ENCODE data around the gene CNTD1.

Gene CNTD1

DNA sequence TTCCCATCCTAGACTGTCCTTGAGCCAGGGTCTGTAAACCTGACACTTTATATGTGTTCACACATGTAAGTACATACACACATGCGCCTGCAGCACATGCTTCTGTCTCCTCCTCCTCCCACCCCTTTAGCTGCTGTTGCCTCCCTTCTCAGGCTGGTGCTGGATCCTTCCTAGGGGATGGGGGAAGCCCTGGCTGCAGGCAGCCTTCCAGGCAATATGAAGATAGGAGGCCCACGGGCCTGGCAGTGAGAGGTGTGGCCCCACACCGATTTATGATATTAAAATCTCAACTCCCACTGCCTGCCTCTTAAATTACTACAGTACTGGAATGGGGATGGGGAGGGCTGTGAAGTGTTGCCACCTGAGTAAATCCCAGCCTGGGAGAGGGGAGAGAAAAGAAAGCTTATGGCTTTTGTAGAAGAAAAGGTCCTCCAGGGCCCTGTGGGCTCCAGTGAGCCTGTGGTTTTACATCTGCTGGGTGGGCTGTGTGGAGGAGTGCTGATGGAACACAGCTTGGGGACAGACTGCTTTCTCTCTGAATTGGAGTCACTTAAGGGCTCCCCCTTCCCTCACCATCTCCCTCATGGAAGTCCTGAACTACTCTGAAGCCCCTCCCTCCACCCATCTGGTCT is 19.2 kb upstream of the CNTD1 start:
- no peak for DNase-seq (ENCODE audit: low spot score)

GRCh38 chr17:42779936-42780850 is 18.5 kb upstream of the CNTD1 start, which contains the start of gene WNK4:
TSS of gene WNK4 (plus strand) at chr17:42780610. CDS start at chr17:42780699, 89 bp downstream.
- DNase-seq (ENCODE audit: low spot score), result peak; percentile 52

GRCh38 chr17:42780851-42781638 is 17.6 kb upstream of the CNTD1 start:
- DNase-seq (ENCODE audit: low spot score), result no peak

- DNase-seq (ENCODE audit: low spot score), result no peak
These were observed 17.0 kb upstream of the CNTD1 start for GRCh38 chr17:42781639-42782165.

GRCh38 chr17:42782166-42783061 is 16.2 kb upstream of the CNTD1 start:
- no peak for DNase-seq (ENCODE audit: low spot score)

GRCh38 chr17:42783062-42783790 is 15.4 kb upstream of the CNTD1 start:
- DNase-seq (ENCODE audit: low spot score), result no peak

- DNase-seq (ENCODE audit: low spot score), result no peak
These were observed 14.9 kb upstream of the CNTD1 start for GRCh38 chr17:42783791-42784138.

- DNase-seq (ENCODE audit: low spot score), result no peak
These were observed 14.3 kb upstream of the CNTD1 start for GRCh38 chr17:42784409-42784808.

DNA sequence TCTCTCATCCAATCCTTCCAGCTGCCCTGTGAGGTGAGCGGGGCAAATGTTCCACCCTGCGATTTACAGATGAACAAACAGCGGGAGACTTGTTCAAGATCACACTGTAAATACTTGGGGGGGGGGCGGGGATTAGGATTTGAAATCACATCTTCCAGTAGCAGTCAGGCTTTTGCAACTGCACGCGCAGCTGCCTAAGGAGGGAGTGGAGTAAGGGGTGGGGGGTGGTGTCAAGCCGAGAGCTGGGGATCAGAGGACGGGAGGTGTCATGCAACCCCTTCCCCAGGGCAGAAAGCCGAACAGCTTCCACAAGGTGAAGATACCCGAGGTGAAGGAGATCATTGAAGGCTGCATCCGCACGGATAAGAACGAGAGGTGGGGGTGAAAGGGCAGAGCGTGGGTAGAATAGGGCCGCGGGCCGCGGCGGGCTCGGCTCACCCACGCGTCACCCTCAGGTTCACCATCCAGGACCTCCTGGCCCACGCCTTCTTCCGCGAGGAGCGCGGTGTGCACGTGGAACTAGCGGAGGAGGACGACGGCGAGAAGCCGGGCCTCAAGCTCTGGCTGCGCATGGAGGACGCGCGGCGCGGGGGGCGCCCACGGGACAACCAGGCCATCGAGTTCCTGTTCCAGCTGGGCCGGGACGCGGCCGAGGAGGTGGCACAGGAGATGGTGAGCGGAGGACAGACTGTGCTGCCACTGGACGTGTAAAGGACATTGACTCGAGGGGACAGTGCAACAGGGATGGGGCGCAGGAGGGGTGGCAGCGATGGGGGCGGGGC is 13.7 kb upstream of the CNTD1 start:
- DNase-seq (ENCODE audit: low spot score), result no peak

DNA sequence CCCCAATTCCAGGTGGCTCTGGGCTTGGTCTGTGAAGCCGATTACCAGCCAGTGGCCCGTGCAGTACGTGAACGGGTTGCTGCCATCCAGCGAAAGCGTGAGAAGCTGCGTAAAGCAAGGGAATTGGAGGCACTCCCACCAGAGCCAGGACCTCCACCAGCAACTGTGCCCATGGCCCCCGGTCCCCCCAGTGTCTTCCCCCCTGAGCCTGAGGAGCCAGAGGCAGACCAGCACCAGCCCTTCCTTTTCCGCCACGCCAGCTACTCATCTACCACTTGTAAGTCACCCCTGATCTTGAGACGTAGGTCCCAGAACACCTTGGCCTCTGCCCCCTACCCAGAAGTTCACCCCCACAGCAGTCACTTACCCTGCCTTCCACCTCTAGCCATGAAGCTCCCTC is 11.4 kb upstream of the CNTD1 start:
- DNase-seq (ENCODE audit: low spot score), result no peak

GRCh38 chr17:42791948-42792347 is 6.7 kb upstream of the CNTD1 start:
- DNase-seq (ENCODE audit: low spot score), result no peak

DNA sequence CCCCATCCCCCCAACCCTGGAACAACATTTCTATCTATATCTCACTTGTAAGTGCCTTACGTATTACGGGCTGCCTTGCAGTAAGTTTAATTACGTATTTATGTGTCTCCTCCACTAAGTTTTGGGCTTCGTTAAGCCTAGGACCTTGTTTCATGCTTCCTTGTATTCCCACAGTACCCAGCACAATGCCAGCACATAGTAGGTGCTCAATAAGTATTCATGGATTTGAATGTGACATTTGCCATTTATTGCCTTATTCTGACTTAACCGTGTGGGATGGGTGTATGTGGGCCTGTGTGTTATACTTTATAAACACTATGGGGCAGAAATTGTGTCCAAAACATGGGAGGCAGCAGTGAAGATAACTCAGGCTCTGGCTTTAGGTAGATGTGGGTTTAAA is 6.1 kb upstream of the CNTD1 start:
- no peak for DNase-seq (ENCODE audit: low spot score)

- no peak for DNase-seq (ENCODE audit: low spot score)
These were observed 3.6 kb upstream of the CNTD1 start for GRCh38 chr17:42795061-42795460.

DNA sequence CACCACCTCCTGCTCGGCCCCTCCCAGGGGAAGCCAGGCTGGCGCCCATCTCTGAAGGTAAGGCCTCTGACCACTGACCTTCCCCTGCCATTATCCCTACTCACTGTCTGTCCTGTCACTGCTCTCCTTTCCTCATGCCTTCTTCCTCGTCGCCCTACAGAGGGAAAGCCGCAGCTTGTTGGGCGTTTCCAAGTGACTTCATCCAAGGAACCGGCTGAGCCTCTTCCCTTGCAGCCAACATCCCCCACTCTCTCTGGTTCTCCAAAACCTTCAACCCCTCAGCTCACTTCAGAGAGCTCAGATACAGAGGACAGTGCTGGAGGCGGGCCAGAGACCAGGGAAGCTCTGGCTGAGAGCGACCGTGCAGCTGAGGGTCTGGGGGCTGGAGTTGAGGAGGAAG is 3.2 kb upstream of the CNTD1 start:
- DNase-seq (ENCODE audit: low spot score), result no peak

GRCh38 chr17:42796066-42796758 is 2.4 kb upstream of the CNTD1 start:
- DNase-seq (ENCODE audit: low spot score), result no peak

DNA sequence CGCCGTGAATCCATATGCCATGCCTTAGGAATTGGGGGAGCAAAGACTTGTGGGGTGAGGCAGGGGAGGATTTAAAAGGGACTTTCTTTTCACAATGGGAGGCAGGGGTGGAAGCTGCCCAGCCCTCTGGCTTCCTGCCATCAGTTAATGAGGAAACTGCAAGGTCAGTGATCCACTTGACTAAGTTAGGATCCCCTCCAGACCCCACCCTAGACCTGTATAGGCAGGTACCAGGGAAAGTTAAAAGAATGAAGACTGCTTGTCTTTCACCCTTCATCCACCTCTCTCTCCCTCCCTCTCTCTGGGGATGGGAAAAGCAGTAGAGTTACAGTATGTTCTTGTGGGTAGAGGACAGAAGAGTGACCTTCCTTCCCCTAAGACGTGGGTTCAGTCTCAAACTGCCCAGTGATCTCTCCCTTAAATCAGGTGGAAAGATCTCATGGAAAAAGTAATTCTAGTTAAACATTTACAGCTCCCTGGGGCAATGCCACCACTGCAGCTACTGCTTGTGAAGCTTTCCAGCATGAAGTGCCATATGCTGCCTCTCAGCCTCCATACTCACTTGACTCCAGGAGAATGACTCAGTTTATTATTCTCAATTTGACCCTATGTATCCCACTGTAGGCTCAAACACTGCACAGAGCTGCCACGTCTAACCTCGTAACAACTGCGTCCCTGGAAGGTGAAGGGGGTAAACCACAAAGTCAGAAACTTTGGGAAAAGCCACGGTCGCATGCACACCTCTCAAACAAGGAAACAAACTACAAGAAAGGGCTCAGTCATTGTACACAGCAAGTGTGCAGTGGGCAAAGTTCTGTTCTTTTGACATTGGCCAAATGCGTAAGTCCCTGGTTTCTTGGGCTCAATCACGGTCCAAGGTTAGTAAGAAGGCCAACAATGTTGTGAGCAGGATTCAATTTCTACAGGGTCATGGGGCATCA is 1.3 kb upstream of the CNTD1 start:
- peak; percentile 77 for DNase-seq (ENCODE audit: low spot score)

GRCh38 chr17:42798011-42798382 is 664 bp upstream of the CNTD1 start:
- DNase-seq (ENCODE audit: low spot score), result no peak
